Endothelial cell of umbilical vein (primary cell): ENCODE data around the gene KCNB1. TPM values are rescaled to one million over a fixed set of nuclear protein-coding genes. Genes with fewer than 3 reads are reported as not detected.

ENCODE experiments used
- BruUV-seq: library from RNA; stranded (reverse); fragments of 400-500 nt; replicated peaks from 2 replicates; lab custom pipeline; 2021; lab: Mats Ljungman, UMichigan
- CTCF ChIA-PET: fragments of 300-600, 350-600 bp; sonication (Branson Sonifier 250); formaldehyde crosslinking; loops from one replicate; lab custom pipeline; 2021; ENCODE audit warnings: antibody characterized with exemption, inconsistent platforms; lab: Charles Lee
- POLR2A ChIA-PET: fragments of 300-600, 350-600 bp; sonication (Branson Sonifier 250); formaldehyde crosslinking; loops from one replicate; lab custom pipeline; 2021; ENCODE audit warnings: antibody characterized with exemption, inconsistent platforms; lab: Charles Lee
- DNase-seq: peaks from one replicate; pipeline ENCODE4 v3.0.0-alpha.2; 2011; ENCODE audit warnings: low read depth, low spot score
- FAIRE-seq: peaks from 2 replicates; lab custom pipeline; 2011; peaks lifted over from hg19 to GRCh38; lab: Jason Lieb, UNC
- H2AFZ ChIP-seq: 2 replicates; pipeline ENCODE4 v1.6.0; 2012; ENCODE audit warnings: low read depth, low read length, control low read depth, inconsistent platforms
- H3K27ac ChIP-seq: 2 replicates; pipeline ENCODE4 v1.5.1; 2011; ENCODE audit warnings: low read depth, mild to moderate bottlenecking, control low read depth, low read length, moderate library complexity; ENCODE audit not compliant: insufficient read depth
- H3K27me3 ChIP-seq, 2 experiments: 2 replicates each; pipeline versions ENCODE4 v1.6.0 to v1.6.1; 2011; ENCODE audit warnings: low read length in 2 of 2, mixed read lengths in 1 of 2; ENCODE audit not compliant: control insufficient read depth in 2 of 2, insufficient read depth in 2 of 2
- H3K36me3 ChIP-seq, 2 experiments: 2 replicates in 1 of 2; 3 replicates in 1 of 2; pipeline ENCODE4 v1.5.1; 2011; ENCODE audit warnings: low read length in 2 of 2, mild to moderate bottlenecking in 1 of 2, moderate library complexity in 1 of 2; ENCODE audit not compliant: control insufficient read depth in 2 of 2, insufficient read depth in 2 of 2; ENCODE audit errors: extremely low read depth in 1 of 2
- H3K4me1 ChIP-seq: 3 replicates; pipeline ENCODE4 v1.5.1; 2011; ENCODE audit warnings: mild to moderate bottlenecking, low read length; ENCODE audit not compliant: control insufficient read depth, insufficient read depth; ENCODE audit errors: extremely low read depth
- H3K4me2 ChIP-seq: 2 replicates; pipeline ENCODE4 v1.6.1; 2011; ENCODE audit warnings: low read length, control low read depth, mixed read lengths; ENCODE audit not compliant: insufficient read depth
- H3K4me3 ChIP-seq, 3 experiments: fragments of 200-600 bp in 1 of 3; sonication (generic), shearing (Covaris generic) in 1 of 3; replicated peaks in 1 of 3; 2 replicates each; pipeline ENCODE4 v1.5.1; 2011 to 2016; ENCODE audit warnings: control low read depth in 3 of 3, low read length in 3 of 3, mild to moderate bottlenecking in 2 of 3, inconsistent platforms in 1 of 3, low read depth in 1 of 3, moderate library complexity in 1 of 3; ENCODE audit not compliant: insufficient read depth in 1 of 3
- H3K79me2 ChIP-seq: 2 replicates; pipeline ENCODE4 v1.6.0; 2012; ENCODE audit warnings: low read length, inconsistent platforms; ENCODE audit not compliant: control insufficient read depth, insufficient read depth
- H3K9ac ChIP-seq: replicated peaks from 2 replicates; pipeline ENCODE3; 2011; ENCODE audit warnings: low read length, control low read depth; ENCODE audit not compliant: insufficient read depth; ENCODE audit errors: extremely low read depth
- H3K9me1 ChIP-seq: replicated peaks from 3 replicates; pipeline ENCODE4 v1.6.0; 2011; ENCODE audit warnings: mild to moderate bottlenecking, low read length; ENCODE audit not compliant: control insufficient read depth, insufficient read depth; ENCODE audit errors: extremely low read depth
- H3K9me3 ChIP-seq: replicated peaks from 2 replicates; pipeline ENCODE4 v1.5.1; 2012; ENCODE audit warnings: low read length, inconsistent platforms; ENCODE audit not compliant: control insufficient read depth, insufficient read depth
- H4K20me1 ChIP-seq: replicated peaks from 2 replicates; pipeline ENCODE3; 2011; ENCODE audit warnings: mild to moderate bottlenecking, low read length; ENCODE audit not compliant: control insufficient read depth, insufficient read depth; ENCODE audit errors: extremely low read depth
- EZH2 ChIP-seq: IDR thresholded peaks from 2 replicates; pipeline ENCODE4 v1.6.1; 2012; ENCODE audit warnings: borderline replicate concordance, low read depth, mild to moderate bottlenecking, moderate library complexity, low read length, inconsistent platforms; ENCODE audit not compliant: severe bottlenecking
- FOS ChIP-seq: IDR thresholded peaks from 2 replicates; pipeline ENCODE4 v1.6.1; 2011; ENCODE audit warnings: mild to moderate bottlenecking, low read length, moderate library complexity, borderline replicate concordance; ENCODE audit not compliant: insufficient read depth
- GATA2 ChIP-seq: IDR thresholded peaks from 2 replicates; pipeline ENCODE4 v1.7.0; 2011; ENCODE audit warnings: low read depth, mild to moderate bottlenecking, moderate library complexity, mixed read lengths, low read length; ENCODE audit not compliant: insufficient read length, insufficient read depth
- JUN ChIP-seq: IDR thresholded peaks from 2 replicates; pipeline ENCODE4 v1.6.1; 2011; ENCODE audit warnings: borderline replicate concordance, low read depth; ENCODE audit not compliant: insufficient read length, insufficient read depth
- MYC ChIP-seq: IDR thresholded peaks from one replicate; pipeline ENCODE4 v1.6.1; 2011; ENCODE audit warnings: mild to moderate bottlenecking, low read depth, low read length
- POLR2A ChIP-seq: IDR thresholded peaks from 2 replicates; pipeline ENCODE4 v1.6.1; 2012; ENCODE audit warnings: low read depth, mild to moderate bottlenecking, control low read depth, low read length
- POLR2AphosphoS5 ChIP-seq: IDR thresholded peaks from 2 replicates; pipeline ENCODE4 v1.6.1; 2012; ENCODE audit warnings: low read depth, mild to moderate bottlenecking, control low read depth, low read length, moderate library complexity; ENCODE audit not compliant: insufficient read depth
- dilution Hi-C: fragments of 300-500 bp; cut with MboI; formaldehyde crosslinking; loops from one replicate; pipeline ENCODE4 v1.15.0; 2019; ENCODE audit warnings: low sequenced_read_pairs; ENCODE audit not compliant: extremely low pct_ligation_motif_present
- intact Hi-C: fragments of 100-400 bp; cut with micrococcal nuclease; formaldehyde crosslinking; loops from one replicate; pipeline ENCODE4 v1.10.0; 2022
- polyA plus RNA-seq, 4 experiments: library from polyadenylated mRNA; depleted of rRNA in 3 of 4; stranded (reverse) in 3 of 4; unstranded in 1 of 4; fragments of >200 nt; gene quantifications; 2 replicates each; pipeline versions ENCODE4 v1.2.1 to v1.2.3, GENCODE V29; 2011 to 2012; ENCODE audit warnings: missing spikeins in 1 of 4
- total RNA-seq: library from RNA; stranded (reverse); gene quantifications from 2 replicates; pipeline ENCODE4 v1.2.3, GENCODE V29; 2021
- TF ChIP-seq, protein P1 (sequence below), 2 donors: IDR thresholded peaks; 1 replicate in 1 of 2; 2 replicates in 1 of 2; pipeline ENCODE4 v1.5.1; 2011; ENCODE audit warnings: low read length in 2 of 2, mild to moderate bottlenecking in 2 of 2, moderate library complexity in 2 of 2, control low read depth in 1 of 2, inconsistent platforms in 1 of 2, low read depth in 1 of 2; ENCODE audit not compliant: insufficient read depth in 1 of 2; ENCODE audit errors: extremely low read depth in 1 of 2
- TF ChIP-seq, protein P2 (sequence below): IDR thresholded peaks from 2 replicates; pipeline ENCODE4 v1.6.1; 2011; ENCODE audit not compliant: insufficient read depth, insufficient read length

The KCNB1 gene
- total and polyA plus RNA-seq, 2 donors (not counting 3 experiments of a cell fraction or from before 2014, with no cell fraction given): not detected

DNA sequence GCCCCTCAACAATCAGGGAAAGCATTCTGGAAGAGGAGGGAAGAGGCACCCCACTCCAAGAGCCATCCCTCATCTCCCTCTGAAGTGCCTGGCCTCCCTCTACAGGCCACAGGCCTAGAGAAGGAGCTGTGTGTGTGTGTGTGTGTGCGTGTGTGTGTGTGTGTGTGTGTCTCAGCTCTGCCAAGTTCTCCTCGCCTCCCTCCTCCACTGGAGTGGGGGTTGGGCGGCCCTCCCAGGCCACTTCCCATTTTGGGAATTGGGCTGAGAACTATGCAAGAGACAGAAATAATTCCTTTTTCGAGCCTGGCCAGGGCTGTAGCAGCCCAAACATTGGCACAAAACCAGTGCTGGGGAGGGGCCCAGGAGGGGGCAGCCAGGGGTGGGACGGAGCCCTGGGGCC lies 35.7 kb downstream of the KCNB1 start:
- no peak overlapping the region for H3K27ac ChIP-seq
- H4K20me1 ChIP-seq: no peaks in the 10 kb centered on the region
- ChIA-PET POLR2A (no interaction called here), CTCF (interaction anchor here (0.9 kb wide), 1 partner anchor 37 kb away, joined by 3 read pairs; no protein-coding TSS in a partner anchor)
- DNase-seq (no peak), FAIRE-seq (no peak)
- H3K9me1 ChIP-seq: no peaks in the 10 kb centered on the region
- BruUV-seq: no TSS peak
- no peaks in the 10 kb centered on the region for H3K36me3 ChIP-seq
- H3K4me3 ChIP-seq: no peak overlapping the region
- no peaks in the 10 kb centered on the region for H3K9me3 ChIP-seq
- H3K79me2 ChIP-seq: no peaks in the 10 kb centered on the region
- intact Hi-C loops (no loop called here), dilution Hi-C loops (no loop called here)
- TF ChIP-seq JUN (no peak), EZH2 (no peak), MYC (no peak), FOS (no peak), GATA2 (no peak), POLR2A (no peak), POLR2AphosphoS5 (no peak)
- TF ChIP-seq, protein P1, sequence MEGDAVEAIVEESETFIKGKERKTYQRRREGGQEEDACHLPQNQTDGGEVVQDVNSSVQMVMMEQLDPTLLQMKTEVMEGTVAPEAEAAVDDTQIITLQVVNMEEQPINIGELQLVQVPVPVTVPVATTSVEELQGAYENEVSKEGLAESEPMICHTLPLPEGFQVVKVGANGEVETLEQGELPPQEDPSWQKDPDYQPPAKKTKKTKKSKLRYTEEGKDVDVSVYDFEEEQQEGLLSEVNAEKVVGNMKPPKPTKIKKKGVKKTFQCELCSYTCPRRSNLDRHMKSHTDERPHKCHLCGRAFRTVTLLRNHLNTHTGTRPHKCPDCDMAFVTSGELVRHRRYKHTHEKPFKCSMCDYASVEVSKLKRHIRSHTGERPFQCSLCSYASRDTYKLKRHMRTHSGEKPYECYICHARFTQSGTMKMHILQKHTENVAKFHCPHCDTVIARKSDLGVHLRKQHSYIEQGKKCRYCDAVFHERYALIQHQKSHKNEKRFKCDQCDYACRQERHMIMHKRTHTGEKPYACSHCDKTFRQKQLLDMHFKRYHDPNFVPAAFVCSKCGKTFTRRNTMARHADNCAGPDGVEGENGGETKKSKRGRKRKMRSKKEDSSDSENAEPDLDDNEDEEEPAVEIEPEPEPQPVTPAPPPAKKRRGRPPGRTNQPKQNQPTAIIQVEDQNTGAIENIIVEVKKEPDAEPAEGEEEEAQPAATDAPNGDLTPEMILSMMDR (IDR thresholded peaks at IDR 0.05; ENCODE audit: extremely low read depth in 1 of 2, insufficient read depth in 1 of 2, low read depth in 1 of 2, low read length in 2 of 2): no peak
- TF ChIP-seq, protein P2, sequence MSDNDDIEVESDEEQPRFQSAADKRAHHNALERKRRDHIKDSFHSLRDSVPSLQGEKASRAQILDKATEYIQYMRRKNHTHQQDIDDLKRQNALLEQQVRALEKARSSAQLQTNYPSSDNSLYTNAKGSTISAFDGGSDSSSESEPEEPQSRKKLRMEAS: no peak
- H3K9ac ChIP-seq: no peak overlapping the region
- H2AFZ ChIP-seq: no peak overlapping the region
- peaks cover 0 to 2% of the 10 kb centered on the region in 2 experiments for H3K27me3 ChIP-seq
- no peaks in the 10 kb centered on the region for H3K4me1 ChIP-seq
- H3K4me2 ChIP-seq: no peak overlapping the region
